HG03520 (cell line): Measurements from ENCODE around the gene CHD9NB.

ENCODE experiments used
- ATAC-seq: cut with Tn5 transposase; IDR thresholded peaks from one replicate; pipeline ENCODE4 v1.9.1; 2021; ENCODE audit warnings: mild to moderate bottlenecking, moderate library complexity; ENCODE audit not compliant: unreplicated experiment

Gene CHD9NB

GRCh38 chr16:53052519-53053501 lies at the start of gene CHD9NB:
Gene CHD9NB, minus strand, starts transcription at chr16:53052897. Its CDS starts 8,739 bp downstream, at chr16:53044158.
- ATAC-seq: no peak

GRCh38 chr16:53100889-53101288 lies 48.2 kb upstream of the CHD9NB start:
- no peak for ATAC-seq

- no peak for ATAC-seq
These were observed 47.5 kb upstream of the CHD9NB start for GRCh38 chr16:53100131-53100748.

GRCh38 chr16:53099318-53100130 lies 46.8 kb upstream of the CHD9NB start:
- peak; percentile 49 for ATAC-seq

GRCh38 chr16:53098526-53099317 lies 46.0 kb upstream of the CHD9NB start:
- ATAC-seq: peak; percentile 59

- no peak for ATAC-seq
These were observed 44.5 kb upstream of the CHD9NB start for GRCh38 chr16:53097190-53097589.

GRCh38 chr16:53094013-53094630 lies 41.4 kb upstream of the CHD9NB start:
- no peak for ATAC-seq

- no peak for ATAC-seq
These were observed 40.6 kb upstream of the CHD9NB start for GRCh38 chr16:53093162-53093744.

GRCh38 chr16:53092284-53092683 lies 39.6 kb upstream of the CHD9NB start:
- ATAC-seq: no peak

- ATAC-seq: peak; percentile 41
These were observed 38.9 kb upstream of the CHD9NB start for GRCh38 chr16:53091466-53092211.

- ATAC-seq: no peak
These were observed 38.1 kb upstream of the CHD9NB start for GRCh38 chr16:53090591-53091411.

GRCh38 chr16:53090286-53090590 lies 37.5 kb upstream of the CHD9NB start:
- ATAC-seq: no peak

GRCh38 chr16:53089434-53090285 lies 37.0 kb upstream of the CHD9NB start:
- ATAC-seq: no peak

- no peak for ATAC-seq
These were observed 34.4 kb upstream of the CHD9NB start for GRCh38 chr16:53087101-53087500.

GRCh38 chr16:53085931-53086421 lies 33.3 kb upstream of the CHD9NB start:
- ATAC-seq: no peak

- ATAC-seq: no peak
These were observed 32.7 kb upstream of the CHD9NB start for GRCh38 chr16:53085369-53085843.

- no peak for ATAC-seq
These were observed 32.1 kb upstream of the CHD9NB start for GRCh38 chr16:53084746-53085334.
